SK-N-SH (cell line): ENCODE measurements around the gene NCAPH2.

ENCODE experiments used
- ELF1 ChIP-seq: IDR thresholded peaks from 2 replicates; pipeline ENCODE4 v1.4.0; 2012
- EP300 ChIP-seq, 2 experiments: IDR thresholded peaks; 2 replicates each; pipeline versions ENCODE4 v1.4.0 to v1.6.1; 2012; ENCODE audit warnings: borderline replicate concordance in 1 of 2, low read depth in 1 of 2, low read length in 1 of 2
- FOXM1 ChIP-seq: IDR thresholded peaks from 2 replicates; pipeline ENCODE4 v1.4.0; 2012; ENCODE audit warnings: low read depth, mild to moderate bottlenecking
- GABPA ChIP-seq: IDR thresholded peaks from 2 replicates; pipeline ENCODE4 v1.4.0; 2012; ENCODE audit warnings: low read depth, mild to moderate bottlenecking
- RAD21 ChIP-seq: IDR thresholded peaks from 2 replicates; pipeline ENCODE4 v1.6.1; 2012; ENCODE audit warnings: mild to moderate bottlenecking, low read length
- RXRA ChIP-seq: IDR thresholded peaks from 2 replicates; pipeline ENCODE4 v1.4.0; 2012; ENCODE audit warnings: low read depth, mild to moderate bottlenecking, borderline replicate concordance
- SIN3A ChIP-seq: IDR thresholded peaks from 2 replicates; pipeline ENCODE4 v1.6.1; 2012; ENCODE audit warnings: low read depth, mild to moderate bottlenecking, low read length, moderate library complexity, borderline replicate concordance
- SMC3 ChIP-seq: IDR thresholded peaks from 2 replicates; pipeline ENCODE4 v1.6.1; 2012; ENCODE audit warnings: low read depth, low read length, improper control_type of control experiment
- TF ChIP-seq, protein P1 (sequence below): fragments of 200-600 bp; sonication (generic); IDR thresholded peaks from 2 replicates; pipeline ENCODE4 v1.6.1; 2017; ENCODE audit warnings: antibody characterized with exemption, mild to moderate bottlenecking, moderate library complexity
- TF ChIP-seq, protein P2 (sequence below): IDR thresholded peaks from 2 replicates; pipeline ENCODE4; 2012
- TF ChIP-seq, protein P3 (sequence below): IDR thresholded peaks from 2 replicates; pipeline ENCODE4 v1.4.0; 2012; ENCODE audit warnings: low read depth

DNA sequence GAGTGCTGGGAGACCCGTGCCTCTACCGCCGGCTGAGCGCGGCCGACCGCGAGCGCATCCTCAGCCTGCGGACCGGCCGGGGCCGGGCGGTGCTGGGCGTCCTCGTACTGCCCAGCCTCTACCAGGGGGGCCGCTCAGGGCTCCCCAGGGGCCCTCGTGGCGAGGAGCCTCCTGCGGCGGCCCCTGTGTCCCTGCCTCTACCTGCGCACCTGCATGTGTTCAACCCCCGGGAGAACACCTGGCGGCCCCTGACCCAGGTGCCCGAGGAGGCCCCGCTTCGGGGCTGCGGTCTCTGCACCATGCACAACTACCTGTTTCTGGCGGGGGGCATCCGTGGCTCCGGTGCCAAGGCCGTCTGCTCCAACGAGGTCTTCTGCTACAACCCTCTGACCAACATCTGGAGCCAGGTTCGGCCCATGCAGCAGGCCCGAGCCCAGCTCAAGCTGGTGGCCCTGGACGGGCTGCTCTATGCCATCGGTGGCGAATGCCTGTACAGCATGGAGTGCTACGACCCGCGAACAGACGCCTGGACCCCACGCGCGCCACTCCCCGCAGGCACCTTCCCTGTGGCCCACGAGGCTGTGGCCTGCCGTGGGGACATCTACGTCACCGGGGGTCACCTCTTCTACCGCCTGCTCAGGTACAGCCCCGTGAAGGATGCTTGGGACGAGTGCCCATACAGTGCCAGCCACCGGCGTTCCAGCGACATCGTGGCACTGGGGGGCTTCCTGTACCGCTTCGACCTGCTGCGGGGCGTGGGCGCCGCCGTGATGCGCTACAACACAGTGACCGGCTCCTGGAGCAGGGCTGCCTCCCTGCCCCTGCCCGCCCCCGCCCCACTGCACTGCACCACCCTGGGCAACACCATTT lies 41.1 kb downstream of the NCAPH2 start:
- TF ChIP-seq, protein P1, sequence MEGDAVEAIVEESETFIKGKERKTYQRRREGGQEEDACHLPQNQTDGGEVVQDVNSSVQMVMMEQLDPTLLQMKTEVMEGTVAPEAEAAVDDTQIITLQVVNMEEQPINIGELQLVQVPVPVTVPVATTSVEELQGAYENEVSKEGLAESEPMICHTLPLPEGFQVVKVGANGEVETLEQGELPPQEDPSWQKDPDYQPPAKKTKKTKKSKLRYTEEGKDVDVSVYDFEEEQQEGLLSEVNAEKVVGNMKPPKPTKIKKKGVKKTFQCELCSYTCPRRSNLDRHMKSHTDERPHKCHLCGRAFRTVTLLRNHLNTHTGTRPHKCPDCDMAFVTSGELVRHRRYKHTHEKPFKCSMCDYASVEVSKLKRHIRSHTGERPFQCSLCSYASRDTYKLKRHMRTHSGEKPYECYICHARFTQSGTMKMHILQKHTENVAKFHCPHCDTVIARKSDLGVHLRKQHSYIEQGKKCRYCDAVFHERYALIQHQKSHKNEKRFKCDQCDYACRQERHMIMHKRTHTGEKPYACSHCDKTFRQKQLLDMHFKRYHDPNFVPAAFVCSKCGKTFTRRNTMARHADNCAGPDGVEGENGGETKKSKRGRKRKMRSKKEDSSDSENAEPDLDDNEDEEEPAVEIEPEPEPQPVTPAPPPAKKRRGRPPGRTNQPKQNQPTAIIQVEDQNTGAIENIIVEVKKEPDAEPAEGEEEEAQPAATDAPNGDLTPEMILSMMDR: no peak
- no peak for TF ChIP-seq SMC3
- no peak for TF ChIP-seq ELF1
- no peak for TF ChIP-seq FOXM1
- TF ChIP-seq, protein P2, sequence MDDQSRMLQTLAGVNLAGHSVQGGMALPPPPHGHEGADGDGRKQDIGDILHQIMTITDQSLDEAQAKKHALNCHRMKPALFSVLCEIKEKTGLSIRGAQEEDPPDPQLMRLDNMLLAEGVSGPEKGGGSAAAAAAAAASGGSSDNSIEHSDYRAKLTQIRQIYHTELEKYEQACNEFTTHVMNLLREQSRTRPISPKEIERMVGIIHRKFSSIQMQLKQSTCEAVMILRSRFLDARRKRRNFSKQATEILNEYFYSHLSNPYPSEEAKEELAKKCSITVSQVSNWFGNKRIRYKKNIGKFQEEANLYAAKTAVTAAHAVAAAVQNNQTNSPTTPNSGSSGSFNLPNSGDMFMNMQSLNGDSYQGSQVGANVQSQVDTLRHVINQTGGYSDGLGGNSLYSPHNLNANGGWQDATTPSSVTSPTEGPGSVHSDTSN: no peak
- TF ChIP-seq, protein P3, sequence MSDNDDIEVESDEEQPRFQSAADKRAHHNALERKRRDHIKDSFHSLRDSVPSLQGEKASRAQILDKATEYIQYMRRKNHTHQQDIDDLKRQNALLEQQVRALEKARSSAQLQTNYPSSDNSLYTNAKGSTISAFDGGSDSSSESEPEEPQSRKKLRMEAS: no peak
- no peak for TF ChIP-seq RXRA
- TF ChIP-seq RAD21: no peak
- no peak for TF ChIP-seq EP300 (IDR thresholded peaks at IDR 0.05; ENCODE audit: borderline replicate concordance in 1 of 2, low read depth in 1 of 2, low read length in 1 of 2)
- no peak for TF ChIP-seq SIN3A
- no peak for TF ChIP-seq GABPA
